Fibroblast of skin of scalp (primary cell): ENCODE data around the gene CELF4.

ENCODE experiments used
- DNase-seq: peaks from one replicate; pipeline ENCODE4 v3.0.0-alpha.2; 2013

Gene CELF4

GRCh38 chr18:37274309-37275236, 291.0 kb downstream of the CELF4 start:
- no peak for DNase-seq

- no peak for DNase-seq
Measured at GRCh38 chr18:37272841-37273240, 292.8 kb downstream of the CELF4 start.

GRCh38 chr18:37272226-37272625, 293.4 kb downstream of the CELF4 start:
- no peak for DNase-seq

GRCh38 chr18:37270666-37271052, 294.9 kb downstream of the CELF4 start:
- DNase-seq = no peak

- peak; percentile 62 for DNase-seq
Measured at GRCh38 chr18:37270038-37270665, 295.4 kb downstream of the CELF4 start.

GRCh38 chr18:37266290-37266689, 299.3 kb downstream of the CELF4 start:
- no peak for DNase-seq

GRCh38 chr18:37265382-37265781, 300.2 kb downstream of the CELF4 start:
- no peak for DNase-seq

- no peak for DNase-seq
Measured at GRCh38 chr18:37264956-37265355, 300.6 kb downstream of the CELF4 start.

- no peak for DNase-seq
Measured at GRCh38 chr18:37261988-37262387, 303.6 kb downstream of the CELF4 start.

GRCh38 chr18:37261246-37261840, 304.3 kb downstream of the CELF4 start:
- no peak for DNase-seq

- DNase-seq = no peak
Measured at GRCh38 chr18:37260367-37261093, 305.1 kb downstream of the CELF4 start.

- no peak for DNase-seq
Measured at GRCh38 chr18:37259711-37260110, 305.9 kb downstream of the CELF4 start.

GRCh38 chr18:37258819-37259218, 306.8 kb downstream of the CELF4 start:
- no peak for DNase-seq

- no peak for DNase-seq
Measured at GRCh38 chr18:37258131-37258530, 307.5 kb downstream of the CELF4 start.

GRCh38 chr18:37254973-37255372, 310.6 kb downstream of the CELF4 start:
- no peak for DNase-seq

- no peak for DNase-seq
Measured at GRCh38 chr18:37254236-37254754, 311.3 kb downstream of the CELF4 start.

- peak; percentile 9 for DNase-seq
Measured at GRCh38 chr18:37253394-37254235, 312.0 kb downstream of the CELF4 start.

- no peak for DNase-seq
Measured at GRCh38 chr18:37252854-37253393, 312.7 kb downstream of the CELF4 start.

GRCh38 chr18:37252342-37252741, 313.3 kb downstream of the CELF4 start:
- no peak for DNase-seq

GRCh38 chr18:37251679-37252078, 313.9 kb downstream of the CELF4 start:
- DNase-seq = no peak

GRCh38 chr18:37249895-37250618, 315.5 kb downstream of the CELF4 start:
- no peak for DNase-seq
